Natural killer cell treated with Interleukin-12 subunit alpha and Interleukin-12 subunit beta and Interleukin-15 and Interleukin-18, amount 100 ng/mL, for 72 hours (primary cell): ENCODE results near the gene SYT7. TPM values are rescaled to one million over a fixed set of nuclear protein-coding genes. Genes with fewer than 3 reads are reported as not detected.

Source experiments
- ATAC-seq, 2 donors: fragments of 150-1000 bp; cut with Tn5 transposase in 1 of 2; sonication (Bioruptor Pico), chemical (Tn5 transposase) in 1 of 2; 2 replicates each; pipeline ENCODE4 v1.10.0; 2021
- DNase-seq: peaks from one replicate; pipeline ENCODE4 v3.0.0; 2022; ENCODE audit warnings: low spot score
- H3K27ac Mint-ChIP-seq, 2 donors: 1 replicate in 1 of 2; 2 replicates in 1 of 2; pipeline ENCODE4 v1.8.0; 2022; ENCODE audit warnings: mixed read lengths in 2 of 2, mild to moderate bottlenecking in 1 of 2, moderate library complexity in 1 of 2
- H3K27me3 Mint-ChIP-seq, 2 donors: 1 replicate in 1 of 2; 2 replicates in 1 of 2; pipeline ENCODE4 v1.8.0; 2022; ENCODE audit warnings: mixed read lengths in 2 of 2
- H3K36me3 Mint-ChIP-seq: one replicate; pipeline ENCODE4 v1.8.0; 2022; ENCODE audit warnings: mixed read lengths
- H3K4me1 Mint-ChIP-seq, 2 donors: 1 replicate in 1 of 2; 2 replicates in 1 of 2; pipeline ENCODE4 v1.8.0; 2022; ENCODE audit warnings: low read depth in 2 of 2, mixed read lengths in 2 of 2, mild to moderate bottlenecking in 1 of 2
- H3K4me3 Mint-ChIP-seq: one replicate; pipeline ENCODE4 v1.8.0; 2022; ENCODE audit warnings: mixed read lengths
- H3K9me3 Mint-ChIP-seq: 2 replicates; pipeline ENCODE4 v1.8.0; 2022; ENCODE audit warnings: mixed read lengths
- total RNA-seq, 2 donors: library from RNA; stranded (reverse); gene quantifications; one replicate each; pipeline ENCODE4 v1.2.3, GENCODE V29; 2022

Gene SYT7
- total RNA-seq, 2 donors from 2014 or later = not detected

DNA sequence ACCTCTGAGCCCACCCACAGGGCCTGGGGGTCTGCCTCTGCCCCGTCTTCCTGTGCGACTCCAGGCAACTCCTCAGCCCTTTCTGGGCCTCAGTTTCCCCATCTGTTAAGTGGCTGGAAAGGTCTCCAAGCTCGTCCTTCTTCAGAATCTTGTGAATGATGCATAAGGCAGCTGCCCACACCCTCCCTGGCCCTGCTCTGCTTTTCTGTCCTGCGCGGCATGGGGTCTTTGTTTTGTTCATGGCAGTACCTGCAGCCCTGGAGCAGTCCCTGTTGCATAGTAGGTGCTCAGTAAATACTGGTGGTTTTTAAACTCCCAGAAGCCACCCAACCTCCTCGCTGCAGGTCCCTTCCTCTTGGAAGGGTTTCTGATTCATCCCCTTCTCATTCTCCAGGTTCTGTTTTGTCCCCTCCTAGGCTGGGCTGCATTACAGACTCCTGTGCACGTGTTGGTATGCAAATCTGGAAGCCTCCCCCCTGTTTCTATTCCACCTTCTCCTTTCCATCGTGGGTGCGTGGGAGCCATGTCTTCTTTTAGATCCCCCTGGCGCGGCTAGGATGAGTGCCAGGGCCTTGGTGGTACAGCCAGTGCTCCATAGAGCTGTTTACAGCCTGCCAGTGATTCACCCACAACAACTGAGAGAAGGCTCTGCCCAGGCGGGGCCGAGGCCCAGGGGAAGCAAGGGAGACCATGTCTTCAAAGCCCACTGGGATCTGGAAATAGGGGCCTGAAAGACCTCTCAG, 19.3 kb upstream of the SYT7 start:
- no peak for ATAC-seq
- DNase-seq = no peak
- Mint-ChIP-seq H3K4me3 (no peak overlapping the region), H3K4me1 (no peaks in the 10 kb centered on the region), H3K36me3 (no peaks in the 10 kb centered on the region), H3K9me3 (no peaks in the 10 kb centered on the region), H3K27me3 (peaks cover 10 to 12% of the 10 kb centered on the region in 2 donors), H3K27ac (no peak overlapping the region)

DNA sequence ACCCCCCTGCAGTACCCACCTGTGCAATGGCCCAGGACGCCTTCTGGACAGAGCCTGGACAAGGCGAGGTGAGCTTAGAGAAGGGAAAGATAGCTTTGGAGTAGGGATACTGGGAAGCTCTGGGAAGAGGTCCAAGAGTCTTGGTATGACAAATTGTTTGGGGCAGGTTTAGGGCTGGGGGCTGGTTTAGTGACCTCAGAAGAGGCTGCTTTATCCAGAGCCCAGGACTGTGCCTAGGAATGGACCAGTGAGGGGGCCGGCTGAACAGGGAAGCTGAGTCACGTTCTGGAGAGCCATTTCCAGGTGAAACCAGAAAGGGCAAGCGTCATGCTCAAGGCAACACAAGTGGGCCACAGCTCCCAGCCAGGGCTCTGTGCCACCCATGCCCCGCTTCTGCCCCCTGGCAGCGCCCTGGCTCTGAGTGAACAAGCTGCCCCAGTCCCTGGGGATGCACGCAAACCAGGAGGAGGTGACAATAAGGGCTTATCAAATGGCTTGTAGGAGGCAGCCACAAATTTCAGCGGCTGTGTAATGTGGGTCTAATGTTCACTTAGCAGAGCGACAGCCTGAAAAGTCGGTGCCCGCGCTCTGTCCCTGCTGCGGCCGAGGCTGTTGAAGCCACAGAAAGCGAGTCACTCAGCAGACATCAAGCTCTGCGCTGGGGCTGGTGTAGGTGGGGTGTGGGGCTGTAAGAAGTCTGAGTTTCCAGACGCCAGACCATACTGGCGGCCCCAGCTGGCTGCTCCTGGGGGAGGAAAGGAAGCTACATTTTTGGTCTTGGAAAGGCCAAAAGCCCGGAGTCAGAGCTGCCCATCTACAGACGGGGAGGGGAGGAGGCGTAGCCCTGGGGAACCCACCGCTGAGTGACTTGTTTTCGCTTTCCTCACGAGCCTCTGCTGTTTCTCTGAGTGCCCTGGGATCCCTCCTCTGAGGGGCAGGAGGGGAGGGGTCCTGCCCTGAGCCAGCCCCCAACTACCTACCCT, 18.3 kb upstream of the SYT7 start:
- no peaks in the 10 kb centered on the region for H3K4me1 Mint-ChIP-seq
- DNase-seq (no peak), ATAC-seq (no peak)
- peaks cover 14 to 15% of the 10 kb centered on the region in 2 donors for H3K27me3 Mint-ChIP-seq
- no peaks in the 10 kb centered on the region for H3K9me3 Mint-ChIP-seq
- H3K4me3 Mint-ChIP-seq = no peak overlapping the region
- H3K27ac Mint-ChIP-seq = no peak overlapping the region
- H3K36me3 Mint-ChIP-seq = no peaks in the 10 kb centered on the region

DNA sequence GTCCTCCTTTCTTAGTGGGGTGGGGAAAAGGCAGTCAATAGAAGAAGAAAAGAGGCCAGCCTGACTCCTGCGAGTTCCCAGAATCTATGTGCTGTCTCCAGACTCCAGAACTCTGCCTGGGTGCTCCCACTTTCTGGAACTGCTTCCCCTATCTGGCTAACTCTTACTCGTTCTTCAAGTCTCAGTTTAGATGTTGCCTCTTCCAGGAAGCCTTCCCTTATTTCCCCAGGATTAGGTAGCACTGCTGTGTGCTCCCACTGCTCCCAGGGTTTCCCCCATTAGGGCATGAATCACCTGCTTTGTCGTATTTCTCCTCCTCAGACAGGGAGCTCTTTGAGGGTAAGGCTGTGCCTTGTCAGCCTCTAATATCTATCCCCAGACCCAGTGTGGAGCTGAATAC, 17.5 kb upstream of the SYT7 start:
- Mint-ChIP-seq H3K27ac (no peak overlapping the region), H3K27me3 (peaks cover 17 to 20% of the 10 kb centered on the region in 2 donors), H3K4me3 (no peak overlapping the region), H3K4me1 (no peaks in the 10 kb centered on the region), H3K9me3 (no peaks in the 10 kb centered on the region), H3K36me3 (no peaks in the 10 kb centered on the region)
- DNase-seq = no peak
- no peak for ATAC-seq

DNA sequence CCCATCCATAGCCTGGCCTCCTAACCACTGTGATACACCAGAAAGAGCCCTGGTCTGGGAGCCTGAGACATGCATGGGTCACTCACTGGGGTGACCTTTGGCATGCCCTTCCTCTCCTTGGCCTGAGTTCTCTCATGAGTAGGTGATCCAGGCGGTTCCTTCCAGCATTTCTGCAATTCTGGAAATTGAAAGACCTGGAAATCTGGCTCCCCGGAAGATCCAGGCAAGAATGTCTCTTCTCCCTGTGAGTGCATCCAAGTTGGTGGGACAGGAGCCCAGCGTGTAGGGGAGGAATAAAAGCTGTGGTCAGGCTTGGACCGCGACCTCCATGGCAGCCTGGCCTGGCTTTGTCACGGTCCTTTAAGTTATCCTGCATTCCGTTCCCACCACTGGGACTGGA, 16.1 kb upstream of the SYT7 start:
- no peak overlapping the region for H3K4me3 Mint-ChIP-seq
- H3K9me3 Mint-ChIP-seq = no peaks in the 10 kb centered on the region
- H3K36me3 Mint-ChIP-seq = no peaks in the 10 kb centered on the region
- DNase-seq (no peak), ATAC-seq (no peak)
- H3K4me1 Mint-ChIP-seq = no peaks in the 10 kb centered on the region
- no peak overlapping the region for H3K27ac Mint-ChIP-seq
- H3K27me3 Mint-ChIP-seq = peaks cover 25 to 29% of the 10 kb centered on the region in 2 donors

DNA sequence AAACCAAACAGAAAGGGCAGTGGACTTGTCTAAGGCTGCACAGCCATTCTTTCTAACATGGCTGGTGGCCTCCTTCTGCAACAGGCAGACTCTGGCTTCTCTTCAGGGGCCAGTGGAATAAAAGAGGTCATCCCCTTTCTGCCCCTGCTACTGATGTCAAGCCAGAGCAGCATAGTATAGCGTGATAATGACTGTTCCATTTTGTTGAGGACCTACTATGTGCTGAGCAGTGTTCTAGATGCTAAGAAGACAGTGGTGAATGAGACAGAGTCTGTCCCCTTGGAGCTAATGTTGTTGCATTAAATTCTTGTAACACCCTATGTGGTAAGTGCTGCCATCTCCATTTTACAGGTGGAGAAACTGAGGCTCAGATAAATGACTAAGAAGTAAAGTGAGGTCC, 15.7 kb upstream of the SYT7 start:
- Mint-ChIP-seq H3K4me3 (no peak overlapping the region), H3K4me1 (no peaks in the 10 kb centered on the region)
- ATAC-seq = no peak

DNA sequence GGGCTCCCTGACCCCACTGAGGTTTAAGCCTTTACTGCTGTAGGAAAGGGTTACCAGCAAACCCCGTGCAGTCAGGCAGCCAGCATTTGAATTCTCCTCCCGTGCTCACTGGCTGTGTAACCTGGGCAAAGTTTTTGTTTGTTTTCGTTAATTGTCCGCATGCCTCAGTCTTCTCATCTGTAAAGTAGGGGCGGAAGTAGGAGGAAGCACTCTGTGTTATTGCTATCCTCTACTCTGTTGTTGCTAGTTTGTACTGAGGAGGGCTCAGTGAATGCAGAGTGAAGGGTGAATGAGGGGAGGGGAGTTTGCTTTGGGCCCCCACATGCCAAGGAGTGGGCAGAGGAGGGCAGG, 14.0 kb upstream of the SYT7 start:
- Mint-ChIP-seq H3K4me3 (no peak overlapping the region), H3K27me3 (peaks cover 31 to 44% of the 10 kb centered on the region in 2 donors), H3K9me3 (no peaks in the 10 kb centered on the region), H3K27ac (no peak overlapping the region), H3K4me1 (no peaks in the 10 kb centered on the region), H3K36me3 (no peaks in the 10 kb centered on the region)
- no peak for ATAC-seq
- no peak for DNase-seq

More for the DNA sequence above, 15.7 kb upstream of the SYT7 start:
- DNase-seq = no peak
- Mint-ChIP-seq H3K9me3 (no peaks in the 10 kb centered on the region), H3K27ac (no peak overlapping the region), H3K27me3 (peaks cover 30 to 34% of the 10 kb centered on the region in 2 donors), H3K36me3 (no peaks in the 10 kb centered on the region)

DNA sequence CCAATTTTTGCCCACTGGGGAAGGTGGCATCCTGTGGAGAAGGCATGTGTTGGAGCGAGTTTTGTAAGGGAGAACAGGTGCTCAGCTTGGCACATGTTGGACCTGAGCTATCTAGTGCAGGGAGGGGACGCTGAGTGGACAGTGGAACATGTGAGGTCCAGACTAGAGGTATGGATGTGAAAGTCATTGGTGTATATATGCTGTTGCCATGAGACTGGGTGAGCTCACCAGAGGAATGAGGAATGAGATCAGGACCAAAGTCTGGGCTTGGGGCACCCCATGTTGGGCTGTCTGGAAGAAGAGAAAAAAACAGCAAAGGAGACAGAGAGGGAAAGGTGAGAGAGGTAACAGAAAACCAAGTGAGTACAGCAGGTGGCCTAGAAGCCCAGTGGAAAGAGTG, 12.3 kb upstream of the SYT7 start:
- DNase-seq (no peak), ATAC-seq (no peak)
- H3K9me3 Mint-ChIP-seq = no peaks in the 10 kb centered on the region
- H3K27ac Mint-ChIP-seq = no peak overlapping the region
- no peaks in the 10 kb centered on the region for H3K36me3 Mint-ChIP-seq
- peaks cover 37 to 50% of the 10 kb centered on the region in 2 donors for H3K27me3 Mint-ChIP-seq
- no peak overlapping the region for H3K4me3 Mint-ChIP-seq
- H3K4me1 Mint-ChIP-seq = peaks cover 5 to 7% of the 10 kb centered on the region in 2 donors

DNA sequence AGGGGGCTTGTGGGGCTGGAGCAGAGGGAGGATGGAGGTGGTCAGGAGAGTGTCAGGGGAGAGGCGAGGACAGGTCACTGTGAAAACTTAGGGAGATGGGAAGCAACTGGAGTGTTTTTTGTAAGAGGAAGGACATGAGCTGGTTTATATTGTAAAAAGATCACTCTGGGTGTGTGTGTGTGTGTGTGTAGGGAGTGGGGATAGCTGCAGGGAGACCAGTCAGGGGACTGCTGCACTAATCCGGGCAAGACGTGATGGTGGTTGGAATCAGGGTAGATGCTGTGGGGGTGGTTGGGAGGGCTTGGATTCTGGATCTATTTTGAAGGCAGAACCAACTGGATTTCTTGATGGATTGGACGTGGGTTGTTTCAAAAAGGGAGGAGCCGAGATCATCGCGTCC, 11.3 kb upstream of the SYT7 start:
- Mint-ChIP-seq H3K4me1 (peaks cover 5 to 7% of the 10 kb centered on the region in 2 donors), H3K36me3 (no peaks in the 10 kb centered on the region), H3K4me3 (no peak overlapping the region), H3K27me3 (peaks cover 35 to 50% of the 10 kb centered on the region in 2 donors), H3K27ac (no peak overlapping the region), H3K9me3 (no peaks in the 10 kb centered on the region)
- no peak for DNase-seq
- ATAC-seq = no peak

DNA sequence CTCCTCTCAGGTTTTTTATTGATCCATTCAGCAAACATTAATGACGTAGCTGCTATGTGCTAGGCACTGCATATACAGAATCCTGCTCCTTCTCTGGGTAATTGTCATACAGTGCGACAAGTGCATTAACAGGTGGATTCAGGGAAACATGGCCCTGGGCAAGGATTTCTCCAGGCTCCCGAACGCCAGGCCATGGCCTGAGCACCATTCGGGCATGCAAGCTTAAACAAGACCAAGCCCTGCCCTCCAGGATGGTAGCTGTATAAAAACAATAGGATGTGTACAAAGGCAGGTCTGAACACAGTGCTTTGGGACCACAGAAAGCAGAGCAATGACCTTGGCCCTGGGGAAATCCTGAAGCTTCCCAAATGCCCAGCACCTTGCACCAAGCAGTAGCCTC, 9.1 kb upstream of the SYT7 start:
- H3K9me3 Mint-ChIP-seq = no peaks in the 10 kb centered on the region
- ATAC-seq (no peak), DNase-seq (no peak)
- H3K27ac Mint-ChIP-seq = no peak overlapping the region
- no peaks in the 10 kb centered on the region for H3K36me3 Mint-ChIP-seq
- no peak overlapping the region for H3K4me3 Mint-ChIP-seq
- peaks cover 5 to 7% of the 10 kb centered on the region in 2 donors for H3K4me1 Mint-ChIP-seq
- peaks cover 38 to 50% of the 10 kb centered on the region in 2 donors for H3K27me3 Mint-ChIP-seq

DNA sequence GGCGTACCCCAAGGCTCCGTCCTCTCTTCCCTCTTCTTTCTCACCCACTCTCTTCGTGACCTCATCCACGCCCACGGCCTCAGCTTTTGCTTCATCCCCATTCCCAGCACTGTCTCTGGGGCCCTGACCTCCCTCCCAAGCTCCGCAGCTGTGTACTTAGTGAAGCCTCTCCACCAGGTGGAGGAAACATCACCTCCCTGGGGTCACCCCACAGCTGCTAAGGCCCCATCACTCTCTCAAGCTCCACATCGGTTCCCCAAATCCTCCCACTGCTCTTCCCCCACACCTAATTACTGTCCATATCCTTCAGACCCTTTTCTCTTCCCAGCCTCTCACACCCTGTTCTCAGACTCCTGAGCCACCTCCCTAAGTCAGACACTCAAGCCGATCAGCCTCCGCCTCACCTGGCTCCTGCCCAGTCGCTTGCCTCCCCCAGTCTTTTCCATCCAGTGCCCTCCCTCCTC, 7.9 kb upstream of the SYT7 start:
- H3K4me1 Mint-ChIP-seq = peaks cover 5 to 7% of the 10 kb centered on the region in 2 donors
- peaks cover 33 to 42% of the 10 kb centered on the region in 2 donors for H3K27me3 Mint-ChIP-seq
- no peak for DNase-seq
- H3K36me3 Mint-ChIP-seq = no peaks in the 10 kb centered on the region
- H3K4me3 Mint-ChIP-seq = peak overlapping the region; percentile 42
- peak in 1 of 2 donors; percentile 7 for ATAC-seq
- H3K27ac Mint-ChIP-seq = no peak overlapping the region
- no peaks in the 10 kb centered on the region for H3K9me3 Mint-ChIP-seq

DNA sequence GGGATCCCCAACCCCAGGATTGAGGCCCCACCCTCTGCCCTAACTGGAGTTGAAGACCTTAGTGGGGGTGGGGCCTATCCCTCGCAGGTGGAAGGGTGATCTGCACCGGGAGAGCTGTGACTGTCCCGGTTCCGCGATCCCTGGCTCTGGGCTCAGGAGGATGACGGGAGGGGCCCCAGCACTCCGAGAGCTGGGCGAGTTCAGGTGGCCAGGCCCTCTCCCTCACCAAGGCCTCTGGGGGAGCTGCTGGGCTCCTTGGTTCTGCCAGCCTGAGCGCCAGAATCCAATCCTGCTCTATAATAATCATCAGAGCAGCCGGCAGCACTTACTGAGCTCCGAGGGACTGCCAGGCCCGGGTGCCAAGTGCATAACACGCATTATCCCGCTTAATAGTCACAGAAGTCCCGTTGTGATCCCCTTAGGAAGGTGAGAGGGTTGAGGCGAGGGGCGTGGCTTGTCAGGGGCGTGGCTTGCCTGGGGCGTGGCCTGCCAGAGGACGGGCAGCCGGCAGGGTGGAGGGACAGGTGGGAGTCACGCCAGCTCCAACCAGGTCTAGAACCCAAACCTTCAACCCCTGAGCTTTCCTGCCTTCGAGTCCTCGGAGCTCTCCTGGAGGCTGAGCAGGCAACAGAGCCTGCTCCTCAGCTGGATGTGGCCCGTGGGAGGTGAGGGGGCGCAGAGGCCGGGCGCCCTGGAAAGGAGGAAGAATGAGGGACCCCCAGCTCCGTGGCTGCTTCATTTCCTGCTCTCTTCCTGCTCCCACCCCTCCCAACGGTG, 7.3 kb upstream of the SYT7 start:
- H3K9me3 Mint-ChIP-seq = no peaks in the 10 kb centered on the region
- peak overlapping the region; percentile 42 for H3K4me3 Mint-ChIP-seq
- H3K27ac Mint-ChIP-seq = no peak overlapping the region
- peaks cover 32 to 38% of the 10 kb centered on the region in 2 donors for H3K27me3 Mint-ChIP-seq
- no peaks in the 10 kb centered on the region for H3K36me3 Mint-ChIP-seq
- peaks cover 5 to 7% of the 10 kb centered on the region in 2 donors for H3K4me1 Mint-ChIP-seq
- DNase-seq (no peak), ATAC-seq (peak in 1 of 2 donors; percentile 72)

DNA sequence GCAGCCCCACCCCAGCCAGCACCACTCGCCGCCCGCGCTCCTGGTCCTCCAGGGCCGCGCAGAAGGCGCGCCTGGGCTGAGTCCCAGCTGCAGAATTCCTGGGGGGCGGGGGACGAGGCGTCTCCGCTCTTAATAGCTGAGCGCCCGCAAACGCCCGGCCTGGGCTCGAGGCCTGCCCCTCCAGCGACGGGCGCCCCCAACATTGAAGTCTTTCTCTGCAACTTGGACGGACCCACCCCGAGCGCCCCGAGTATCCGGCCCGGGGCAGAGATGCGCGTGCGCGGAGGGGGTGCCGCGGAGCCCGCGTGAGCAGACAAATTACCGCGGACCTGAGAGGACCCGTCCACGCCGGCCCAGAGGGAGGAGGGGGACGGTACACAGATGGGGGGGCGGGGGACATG, 6.7 kb upstream of the SYT7 start:
- ATAC-seq (peak in 1 of 2 donors; percentile 43), DNase-seq (no peak)
- Mint-ChIP-seq H3K4me1 (peaks cover 5 to 8% of the 10 kb centered on the region in 2 donors), H3K4me3 (no peak overlapping the region), H3K9me3 (no peaks in the 10 kb centered on the region), H3K27ac (no peak overlapping the region), H3K27me3 (peaks cover 32 to 36% of the 10 kb centered on the region in 2 donors), H3K36me3 (no peaks in the 10 kb centered on the region)

DNA sequence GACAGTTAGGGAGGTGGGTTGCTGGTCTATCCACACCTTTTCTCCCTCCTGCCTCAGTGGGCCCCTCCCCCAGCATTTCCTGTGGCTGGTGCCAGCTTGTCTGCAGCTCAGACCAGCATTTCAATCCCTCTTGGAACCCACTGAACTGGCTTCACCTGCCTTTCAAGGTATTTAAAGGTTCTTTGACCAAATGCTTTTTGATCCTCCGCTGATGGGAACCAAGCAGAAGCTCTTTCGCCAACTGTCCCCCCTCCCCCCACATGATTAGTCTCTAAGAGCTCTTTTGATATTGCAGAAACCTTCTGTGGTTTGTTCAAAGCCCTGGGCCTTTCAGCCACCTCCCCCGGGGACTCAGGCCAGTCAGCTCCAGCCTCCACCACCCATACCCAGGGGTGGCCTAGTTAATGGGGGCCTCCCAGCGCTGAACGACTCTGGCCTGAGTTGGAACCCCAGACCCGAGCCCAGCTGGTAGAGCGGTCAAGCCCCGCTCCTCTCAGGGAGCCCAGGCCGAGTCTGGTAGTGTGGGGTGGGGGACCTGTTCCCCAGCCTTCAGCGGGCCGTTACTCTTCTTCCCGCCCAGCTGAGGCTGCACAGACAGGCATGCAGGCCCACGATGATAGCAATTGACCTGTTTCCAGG, 6.0 kb upstream of the SYT7 start:
- peaks cover 8 to 14% of the 10 kb centered on the region in 2 donors for H3K4me1 Mint-ChIP-seq
- no peak overlapping the region for H3K27ac Mint-ChIP-seq
- H3K4me3 Mint-ChIP-seq = no peak overlapping the region
- H3K27me3 Mint-ChIP-seq = peaks cover 34 to 37% of the 10 kb centered on the region in 2 donors
- ATAC-seq (no peak), DNase-seq (no peak)
- H3K36me3 Mint-ChIP-seq = no peaks in the 10 kb centered on the region
- H3K9me3 Mint-ChIP-seq = no peaks in the 10 kb centered on the region
